H1 (cell line): ENCODE data around the gene LBH. TPM values are rescaled to one million over a fixed set of nuclear protein-coding genes. Genes with fewer than 3 reads are reported as not detected.

Experiments
- CTCF ChIA-PET: fragments of 300-600 bp; sonication (Branson Sonifier 250); formaldehyde crosslinking; loops from one replicate; lab custom pipeline; 2021; ENCODE audit not compliant: partially characterized antibody; lab: Charles Lee
- POLR2A ChIA-PET: fragments of 300-600 bp; sonication (Branson Sonifier 250); formaldehyde crosslinking; loops from one replicate; lab custom pipeline; 2021; ENCODE audit warnings: inconsistent platforms; ENCODE audit not compliant: partially characterized antibody; lab: Charles Lee
- DNase-seq, 2 experiments: peaks; one replicate each; pipeline versions ENCODE4 v3.0.0 to v3.0.0-alpha.2; 2010 to 2022; ENCODE audit warnings: low spot score in 2 of 2, low read depth in 1 of 2, mixed read lengths in 1 of 2
- FAIRE-seq: peaks from 2 replicates; lab custom pipeline; 2011; peaks lifted over from hg19 to GRCh38; lab: Jason Lieb, UNC
- H2AFZ ChIP-seq: 2 replicates; pipeline ENCODE4 v1.8.1; 2012; ENCODE audit warnings: low read length, inconsistent platforms
- H2AK5ac ChIP-seq: 2 replicates; pipeline ENCODE4 v1.6.1; 2013; ENCODE audit warnings: low read depth, low read length
- H2BK120ac ChIP-seq: replicated peaks from 2 replicates; pipeline ENCODE3; 2013; ENCODE audit warnings: low read depth, low read length, inconsistent platforms
- H2BK12ac ChIP-seq: 2 replicates; pipeline ENCODE4 v1.6.1; 2013; ENCODE audit warnings: low read depth, low read length
- H2BK15ac ChIP-seq: 2 replicates; pipeline ENCODE4 v1.6.1; 2013; ENCODE audit warnings: low read length
- H2BK20ac ChIP-seq: 2 replicates; pipeline ENCODE4 v1.6.1; 2013; ENCODE audit warnings: low read length
- H2BK5ac ChIP-seq: 2 replicates; pipeline ENCODE4 v1.6.1; 2013; ENCODE audit warnings: low read depth, low read length
- H3K14ac ChIP-seq: 2 replicates; pipeline ENCODE4 v1.6.1; 2013; ENCODE audit warnings: inconsistent platforms; ENCODE audit not compliant: insufficient read length
- H3K18ac ChIP-seq: 2 replicates; pipeline ENCODE4 v1.6.1; 2013; ENCODE audit warnings: low read length; ENCODE audit errors: extremely low read depth
- H3K23ac ChIP-seq: 2 replicates; pipeline ENCODE4 v1.6.1; 2013; ENCODE audit warnings: inconsistent platforms; ENCODE audit not compliant: insufficient read length
- H3K23me2 ChIP-seq: 2 replicates; pipeline ENCODE4 v1.6.1; 2013; ENCODE audit warnings: low read depth, low read length
- H3K27ac ChIP-seq: 2 replicates; pipeline ENCODE4 v1.6.1; 2011; ENCODE audit warnings: low read depth, low read length, inconsistent platforms
- H3K27me3 ChIP-seq, 4 experiments: replicated peaks in 1 of 4; 1 replicate in 1 of 4; 2 replicates in 3 of 4; pipeline versions ENCODE4 v1.6.1 to v1.8.1; 2011 to 2013; ENCODE audit warnings: low read length in 3 of 4, mild to moderate bottlenecking in 3 of 4, inconsistent platforms in 2 of 4, mixed read lengths in 2 of 4, moderate library complexity in 1 of 4; ENCODE audit not compliant: control insufficient read depth in 3 of 4, insufficient read depth in 3 of 4; ENCODE audit errors: extremely low read depth in 1 of 4
- H3K36me3 ChIP-seq, 4 experiments: 2 replicates each; pipeline versions ENCODE4 v1.6.1 to v1.8.1; 2011 to 2013; ENCODE audit warnings: mild to moderate bottlenecking in 4 of 4, low read length in 3 of 4, moderate library complexity in 2 of 4, control low read depth in 1 of 4, inconsistent platforms in 1 of 4; ENCODE audit not compliant: insufficient read depth in 4 of 4, control insufficient read depth in 2 of 4
- H3K4ac ChIP-seq: replicated peaks from 2 replicates; pipeline ENCODE3; 2013; ENCODE audit warnings: low read length, low read depth, mixed read lengths, inconsistent platforms; ENCODE audit not compliant: insufficient read length
- H3K4me1 ChIP-seq, 4 experiments: replicated peaks in 1 of 4; 1 replicate in 1 of 4; 2 replicates in 3 of 4; pipeline versions ENCODE4 v1.6.1 to v1.8.1; 2011 to 2013; ENCODE audit warnings: low read length in 3 of 4, inconsistent platforms in 2 of 4, mixed read lengths in 1 of 4; ENCODE audit not compliant: insufficient read depth in 4 of 4, control insufficient read depth in 3 of 4
- H3K4me2 ChIP-seq, 2 experiments: 2 replicates each; pipeline versions ENCODE4 v1.6.1 to v1.8.1; 2011 to 2013; ENCODE audit warnings: low read depth in 2 of 2, low read length in 2 of 2, control low read depth in 1 of 2, inconsistent platforms in 1 of 2, mild to moderate bottlenecking in 1 of 2; ENCODE audit not compliant: insufficient read depth in 1 of 2
- H3K4me3 ChIP-seq, 4 experiments: fragments of 200-600, 300-600 bp in 1 of 4; sonication (generic), shearing (Covaris generic), sonication (Bioruptor Twin) in 1 of 4; 2 replicates each; pipeline versions ENCODE4 v1.5.1 to v1.8.1; 2011 to 2016; ENCODE audit warnings: low read length in 4 of 4, low read depth in 3 of 4, control low read depth in 2 of 4, inconsistent platforms in 2 of 4, mild to moderate bottlenecking in 2 of 4, mixed read lengths in 1 of 4, moderate library complexity in 1 of 4; ENCODE audit not compliant: insufficient read depth in 2 of 4; ENCODE audit errors: extremely low read depth in 1 of 4
- H3K56ac ChIP-seq: replicated peaks from 2 replicates; pipeline ENCODE3; 2013; ENCODE audit warnings: low read depth, mild to moderate bottlenecking, mixed read lengths, low read length, inconsistent platforms; ENCODE audit not compliant: insufficient read length
- H3K79me1 ChIP-seq: 2 replicates; pipeline ENCODE4 v1.6.1; 2013; ENCODE audit warnings: low read depth, low read length, control low read depth
- H3K79me2 ChIP-seq, 2 experiments: 2 replicates each; pipeline versions ENCODE4 v1.6.1 to v1.8.1; 2012 to 2013; ENCODE audit warnings: low read length in 2 of 2, mild to moderate bottlenecking in 2 of 2, inconsistent platforms in 1 of 2; ENCODE audit not compliant: insufficient read depth in 2 of 2, control insufficient read depth in 1 of 2
- H3K9ac ChIP-seq, 4 experiments: replicated peaks in 1 of 4; 1 replicate in 1 of 4; 2 replicates in 3 of 4; pipeline versions ENCODE4 v1.6.1 to v1.8.1; 2011 to 2013; ENCODE audit warnings: low read depth in 3 of 4, low read length in 3 of 4, control low read depth in 2 of 4, mild to moderate bottlenecking in 2 of 4, moderate library complexity in 2 of 4, inconsistent platforms in 1 of 4; ENCODE audit errors: extremely low read depth in 1 of 4
- H3K9me3 ChIP-seq, 2 experiments: 2 replicates each; pipeline versions ENCODE4 v1.6.1 to v1.8.1; 2012 to 2013; ENCODE audit warnings: mild to moderate bottlenecking in 2 of 2, moderate library complexity in 2 of 2, control low read depth in 1 of 2, inconsistent platforms in 1 of 2, low read depth in 1 of 2, low read length in 1 of 2, mixed read lengths in 1 of 2; ENCODE audit not compliant: insufficient read depth in 2 of 2
- H4K20me1 ChIP-seq, 2 experiments: replicated peaks in 1 of 2; 2 replicates each; pipeline versions ENCODE3 to v1.8.1; 2011 to 2013; ENCODE audit warnings: inconsistent platforms in 2 of 2, low read length in 2 of 2, mild to moderate bottlenecking in 1 of 2; ENCODE audit not compliant: insufficient read depth in 2 of 2, control insufficient read depth in 1 of 2
- H4K5ac ChIP-seq: 2 replicates; pipeline ENCODE4 v1.6.1; 2013; ENCODE audit warnings: low read length, low read depth, mixed read lengths, inconsistent platforms; ENCODE audit not compliant: insufficient read length
- H4K8ac ChIP-seq: 2 replicates; pipeline ENCODE4 v1.8.0; 2013; ENCODE audit warnings: mild to moderate bottlenecking, moderate library complexity, low read length, inconsistent platforms; ENCODE audit not compliant: insufficient read depth; ENCODE audit errors: extremely low read depth
- H4K91ac ChIP-seq: replicated peaks from 2 replicates; pipeline ENCODE3; 2013; ENCODE audit warnings: low read length, mixed read lengths, inconsistent platforms; ENCODE audit not compliant: insufficient read length
- ASH2L ChIP-seq: fragments of 200-600, 300-600 bp; sonication (generic); IDR thresholded peaks from one replicate; pipeline ENCODE4 v1.7.1; 2017; ENCODE audit warnings: low read length
- EGR1 ChIP-seq: IDR thresholded peaks from 2 replicates; pipeline ENCODE4 v1.6.1; 2011; ENCODE audit warnings: low read depth, low read length, borderline replicate concordance
- EZH2 ChIP-seq: fragments of 200-600 bp; sonication (generic); IDR thresholded peaks from 2 replicates; pipeline ENCODE4 v1.7.1; 2012; ENCODE audit warnings: low read depth, mild to moderate bottlenecking, moderate library complexity, low read length, inconsistent platforms; ENCODE audit not compliant: severe bottlenecking
- SIN3A ChIP-seq, 2 experiments: IDR thresholded peaks in 1 of 2; conservative IDR thresholded peaks in 1 of 2; 2 replicates each; pipeline ENCODE4 v1.6.1; 2011 to 2012; ENCODE audit warnings: low read length in 2 of 2, improper control_type of control experiment in 1 of 2, low read depth in 1 of 2, mild to moderate bottlenecking in 1 of 2
- WGBS, 2 experiments: shearing (Covaris generic) in 1 of 2; methylation state at CpG; one replicate each; pipeline versions ENCODE4 v1.1.6 to v1.1.7; 2013 to 2015; ENCODE audit warnings: low lambda C conversion rate in 2 of 2, mixed read lengths in 2 of 2, inconsistent platforms in 1 of 2, low coverage in 1 of 2, missing lambda C conversion rate in 1 of 2; ENCODE audit not compliant: insufficient replicate concordance in 2 of 2, insufficient coverage in 1 of 2, insufficient read length in 1 of 2; ENCODE audit errors: extremely low coverage in 1 of 2, missing lambda C conversion rate in 1 of 2; 5-methylcytosine and 5-hydroxymethylcytosine counted together
- polyA plus RNA-seq, 7 experiments: library from polyadenylated mRNA; depleted of rRNA in 3 of 7; stranded (reverse) in 5 of 7; unstranded in 2 of 7; fragments of >200 nt in 5 of 7; fragments of 200-250 nt in 2 of 7; gene quantifications; 1 replicate in 5 of 7; 2 replicates in 1 of 7; 4 replicates in 1 of 7; pipeline versions ENCODE4 v1.2.1 to v1.2.3, GENCODE V29; 2011 to 2013; ENCODE audit warnings: missing spikeins in 2 of 7, mixed read lengths in 2 of 7
- total RNA-seq: library from RNA; stranded (reverse); fragmentation: NEBNext Ultra II Directional; extraction: Animal tissue kit (Norgen Biotek cat#: 25700); gene quantifications from 2 replicates; pipeline ENCODE4 v1.2.1, GENCODE V29; 2021

Gene LBH
- total and polyA plus RNA-seq, 2 of the 8 experiments (the other 6 are each of a cell fraction or from before 2014, with no cell fraction given), result 25.7 to 34.5 TPM

DNA sequence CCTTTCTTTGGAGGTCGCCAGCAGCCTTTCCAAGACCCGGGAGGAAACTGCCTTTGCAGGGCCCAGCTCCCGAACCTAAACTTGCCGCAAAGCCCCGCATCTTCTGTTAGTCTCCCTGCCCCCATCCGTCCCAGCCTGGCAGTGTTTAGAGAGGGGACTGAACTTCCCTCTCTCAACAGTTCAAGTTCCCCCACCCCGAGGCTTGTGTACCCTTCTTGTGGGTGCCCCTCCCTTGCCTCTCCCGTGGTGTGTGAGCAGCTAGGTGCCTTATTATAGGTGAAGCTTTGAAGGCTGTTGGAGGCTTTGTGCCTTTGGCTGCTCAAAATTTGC, 1.4 kb downstream of the LBH start:
- no peak overlapping the region for H2BK12ac ChIP-seq
- no peak overlapping the region for H2BK15ac ChIP-seq
- peak overlapping the region; percentile 67 to 81 (median 70) for H3K4me3 ChIP-seq
- peak overlapping the region; percentile 30; the same call in 1 of the 2 replicates for H2AK5ac ChIP-seq
- no peak overlapping the region for H4K5ac ChIP-seq
- H3K18ac ChIP-seq, result peak overlapping the region; percentile 63; the same call in 1 of the 2 replicates
- no peaks in the 10 kb centered on the region; a peak in 1 of 4 replicates for H3K79me2 ChIP-seq
- no peak overlapping the region for H2BK120ac ChIP-seq
- H4K91ac ChIP-seq, result no peak overlapping the region
- H3K27me3 ChIP-seq, result peaks cover 3 to 25% (median 20%) of the 10 kb centered on the region in 4 experiments
- peaks cover 0 to 4% of the 10 kb centered on the region in 2 experiments for H4K20me1 ChIP-seq
- no peak overlapping the region for H3K23ac ChIP-seq
- TF ChIP-seq SIN3A (conservative IDR thresholded peaks at IDR 0.05 in 1 of 2, IDR thresholded peaks at IDR 0.05 in 1 of 2; ENCODE audit: low read depth in 1 of 2, low read length in 2 of 2) (0 out of 4 replicates have a peak, but pooled peaks of 1 of the 2 experiments have one; percentile 71), EZH2 (peak; percentile 0), EGR1 (no peak), ASH2L (peak; percentile 16)
- peaks cover 0 to 3% (median under 1%) of the 10 kb centered on the region in 4 experiments; a peak in 1 of 8 replicates for H3K36me3 ChIP-seq
- H2BK5ac ChIP-seq, result no peak overlapping the region; the same call in 1 of the 2 replicates
- no peak overlapping the region for H3K4ac ChIP-seq
- no peaks in the 10 kb centered on the region for H3K79me1 ChIP-seq
- ChIA-PET POLR2A (interaction anchor here (1.0 to 4.4 kb wide), 11 partner anchors 8 to 215 kb away, joined by 3 to 14 read pairs (median 5); partner anchors contain the start of genes LCLAT1 and YPEL5), CTCF (interaction anchor here (0.7 to 2.3 kb wide), 5 partner anchors 8 to 479 kb away, joined by 3 to 11 read pairs (median 5); no protein-coding TSS in a partner anchor)
- no peak for DNase-seq
- H2AFZ ChIP-seq, result peak overlapping the region; percentile 17; the same call in 1 of the 2 replicates
- H3K23me2 ChIP-seq, result peaks cover 19% of the 10 kb centered on the region
- no peak overlapping the region for H3K14ac ChIP-seq
- H4K8ac ChIP-seq, result no peak overlapping the region
- H3K27ac ChIP-seq, result no peak overlapping the region
- H2BK20ac ChIP-seq, result no peak overlapping the region
- no peak for FAIRE-seq
- peak overlapping the region in 3 of 4 experiments; percentile 69 to 80 (median 73); a peak in 6 of 7 replicates for H3K9ac ChIP-seq
- H3K4me2 ChIP-seq, result peak overlapping the region; percentile 96 to 98
- 1% methylated on average over 8 of the region's 8 CpGs; no CpG with 5 or more reads in 1 of the 2 experiments for WGBS, 2 experiments
- peaks cover 0 to 9% (median 5%) of the 10 kb centered on the region in 4 experiments; a peak in 4 of 7 replicates for H3K4me1 ChIP-seq
- H3K56ac ChIP-seq, result no peak overlapping the region
- H3K9me3 ChIP-seq, result no peaks in the 10 kb centered on the region
